Astrocyte of the spinal cord (primary cell): ENCODE measurements around the gene GNAI3.

Experiments
- DNase-seq: peaks from one replicate; pipeline ENCODE4 v3.0.0; 2011; ENCODE audit warnings: low read depth, low spot score
- H3K4me3 ChIP-seq: 2 replicates; pipeline ENCODE4 v1.5.1; 2011; ENCODE audit warnings: low read depth, mild to moderate bottlenecking, low read length, moderate library complexity
- CTCF ChIP-seq: IDR thresholded peaks from 2 replicates; pipeline ENCODE4 v1.5.1; 2012; ENCODE audit warnings: low read depth, mild to moderate bottlenecking, low read length, inconsistent platforms
- in situ Hi-C: cut with HindIII; loops from 2 replicates; pipeline ENCODE4 v1.10.0; 2017; ENCODE audit warnings: low sequenced_read_pairs

The GNAI3 gene

GRCh38 chr1:109640285-109640865, 92.0 kb downstream of the GNAI3 start:
- H3K4me3 ChIP-seq: no peak overlapping the region
- DNase-seq: peak; percentile 57
- TF ChIP-seq CTCF: peak; percentile 98
- in situ Hi-C loops: loop anchor here (10.0 kb wide), 1 partner anchor 134 kb away; no protein-coding TSS in a partner anchor

DNA sequence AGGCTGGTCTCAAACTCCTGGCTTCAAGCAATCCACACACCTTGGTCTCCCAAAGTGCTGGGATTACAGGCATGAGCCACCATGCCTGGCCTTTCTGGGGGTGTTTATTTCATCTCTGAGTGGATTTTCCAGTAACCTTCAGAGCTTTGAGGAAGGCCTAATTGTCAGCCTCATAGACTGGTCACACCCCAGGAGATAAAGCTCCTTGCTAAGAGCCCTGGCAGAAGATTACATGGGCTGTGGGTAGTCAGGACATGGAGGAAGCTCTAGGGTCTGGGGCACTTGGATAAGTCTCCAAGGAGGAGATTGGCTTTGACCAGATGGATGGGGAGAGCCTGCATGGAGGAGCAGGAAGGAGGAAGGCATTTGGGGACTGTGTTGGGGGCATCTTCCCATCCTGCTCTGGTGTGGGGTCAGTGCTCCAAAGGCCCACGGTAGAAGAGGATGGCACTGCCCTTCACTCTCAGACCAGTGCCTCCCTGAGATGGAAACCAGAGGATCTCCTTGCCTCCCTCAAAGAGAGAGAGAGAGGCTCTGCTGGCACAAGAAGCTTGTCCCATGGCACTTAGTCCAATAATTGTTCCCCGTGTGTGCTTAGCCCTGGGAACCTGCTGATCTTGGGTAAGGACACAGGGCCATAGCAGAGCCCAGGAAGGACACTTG, 92.8 kb downstream of the GNAI3 start:
- H3K4me3 ChIP-seq: no peak overlapping the region
- no peak for DNase-seq
- no peak for TF ChIP-seq CTCF
- in situ Hi-C loops: loop anchor here (10.0 kb wide), 1 partner anchor 134 kb away; no protein-coding TSS in a partner anchor

DNA sequence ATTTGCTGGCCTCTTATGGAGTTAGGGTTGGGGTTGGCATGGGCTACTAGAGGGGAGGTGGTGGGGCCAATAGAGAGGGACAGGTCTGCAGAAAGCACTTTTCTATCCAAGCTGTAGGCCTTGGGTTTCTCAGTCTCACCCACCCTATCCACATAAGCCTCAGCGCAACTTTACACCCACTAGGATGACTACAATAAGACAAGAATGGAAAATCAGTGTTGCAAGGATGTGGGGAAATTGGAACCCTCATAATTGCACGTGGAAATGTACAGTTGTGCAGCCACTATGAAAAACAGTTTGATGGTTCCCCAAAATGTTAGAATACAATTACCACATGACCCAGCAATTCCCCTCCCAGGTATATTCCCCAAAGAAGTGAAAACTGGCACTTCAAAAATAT, 93.4 kb downstream of the GNAI3 start:
- no peak for TF ChIP-seq CTCF
- in situ Hi-C loops: loop anchor here (10.0 kb wide), 1 partner anchor 133 kb away; no protein-coding TSS in a partner anchor
- no peak for DNase-seq
- H3K4me3 ChIP-seq: no peak overlapping the region

- no peak for DNase-seq
- no peak overlapping the region for H3K4me3 ChIP-seq
- in situ Hi-C loops: loop anchor here (10.0 kb wide), 1 partner anchor 132 kb away; no protein-coding TSS in a partner anchor
- TF ChIP-seq CTCF: no peak
These were observed 94.2 kb downstream of the GNAI3 start for GRCh38 chr1:109642626-109643025.

DNA sequence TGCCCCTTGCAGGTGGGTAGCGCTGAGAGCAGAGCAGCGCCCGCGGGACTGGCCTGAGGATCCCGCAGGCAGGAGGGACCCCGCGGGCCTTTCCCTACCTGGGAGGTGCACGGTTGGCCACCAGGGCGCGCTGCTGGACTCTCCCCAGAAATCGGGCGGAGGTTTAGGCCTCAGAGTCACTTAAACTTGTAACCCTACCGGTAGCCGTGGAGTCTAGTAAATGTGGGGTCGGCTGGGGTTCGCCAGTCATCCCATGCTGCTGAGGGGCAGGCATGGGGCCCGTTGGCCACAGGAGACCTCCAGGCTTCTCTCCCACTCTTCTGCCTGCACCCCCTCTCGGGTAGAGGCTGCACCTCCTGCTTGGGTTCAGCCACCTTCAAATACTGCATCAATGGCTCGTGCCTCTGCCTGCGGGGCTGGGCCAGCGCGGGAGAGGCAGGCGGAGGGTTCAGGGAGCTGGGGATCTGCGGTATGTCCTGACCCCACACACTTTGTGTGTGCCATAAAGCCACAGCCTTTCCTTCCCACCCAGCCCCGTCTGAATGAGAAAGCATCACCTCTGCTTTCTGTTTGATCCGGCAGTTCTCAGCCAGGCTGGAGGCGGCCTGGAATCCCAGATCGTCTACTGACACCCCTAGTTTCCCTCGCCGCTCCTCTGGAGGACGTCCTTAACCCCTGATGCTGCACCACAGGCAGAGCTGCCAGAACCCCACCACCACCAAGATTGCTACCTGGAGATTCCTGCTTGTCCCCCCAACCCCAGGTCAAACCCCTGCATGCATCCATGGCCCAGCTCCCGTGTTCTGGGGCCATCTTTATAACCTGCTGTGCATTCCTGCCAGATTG, 95.2 kb downstream of the GNAI3 start:
- peak; percentile 64 for DNase-seq
- peak; percentile 91 for TF ChIP-seq CTCF
- in situ Hi-C loops: loop anchor here (10.0 kb wide), 1 partner anchor 131 kb away; no protein-coding TSS in a partner anchor
- H3K4me3 ChIP-seq: no peak overlapping the region

DNA sequence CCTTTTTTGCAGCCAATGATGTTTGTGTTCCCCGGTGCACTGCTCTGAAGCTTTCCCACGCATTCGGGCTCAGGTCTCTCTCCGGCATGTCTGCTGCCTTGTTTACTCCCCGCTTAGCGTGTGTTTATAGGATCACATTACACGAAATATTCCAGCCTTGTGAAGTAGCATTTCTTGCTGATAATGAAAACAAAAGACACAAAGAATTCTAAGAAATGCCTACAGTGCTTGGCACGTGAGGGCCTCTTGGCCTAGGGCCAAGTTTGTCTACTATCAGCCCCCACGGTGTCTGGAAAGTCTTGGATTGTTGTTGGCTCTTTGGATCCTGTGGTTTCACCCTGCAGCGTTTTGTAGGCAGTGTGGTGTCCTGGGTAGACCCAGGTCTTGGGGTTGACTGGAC, 96.3 kb downstream of the GNAI3 start:
- no peak overlapping the region for H3K4me3 ChIP-seq
- in situ Hi-C loops: loop anchor here (10.0 kb wide), 1 partner anchor 130 kb away; no protein-coding TSS in a partner anchor
- no peak for TF ChIP-seq CTCF
- DNase-seq: no peak
